Measurements from ENCODE around the gene MID1.
"Not testable (repeated sequence)": the region's sequence is repeated elsewhere in the genome, so short reads cannot be mapped to it uniquely, and the experiment has no call there.

MID1 gene

GRCh38 chrX:10617186-10617998, 3.0 kb downstream of the MID1 start:
- DNase-seq (ENCODE audit: low spot score): no peak

GRCh38 chrX:10615931-10616774, 4.2 kb downstream of the MID1 start:
- peak; percentile 67 for DNase-seq (ENCODE audit: low spot score)

- no peak for DNase-seq (ENCODE audit: low spot score)
These were observed 8.2 kb downstream of the MID1 start for GRCh38 chrX:10612215-10612614.

- no peak for DNase-seq (ENCODE audit: low spot score)
These were observed 8.8 kb downstream of the MID1 start for GRCh38 chrX:10611441-10612090.

GRCh38 chrX:10608099-10608498, 12.3 kb downstream of the MID1 start:
- DNase-seq (ENCODE audit: low spot score): no peak

DNA sequence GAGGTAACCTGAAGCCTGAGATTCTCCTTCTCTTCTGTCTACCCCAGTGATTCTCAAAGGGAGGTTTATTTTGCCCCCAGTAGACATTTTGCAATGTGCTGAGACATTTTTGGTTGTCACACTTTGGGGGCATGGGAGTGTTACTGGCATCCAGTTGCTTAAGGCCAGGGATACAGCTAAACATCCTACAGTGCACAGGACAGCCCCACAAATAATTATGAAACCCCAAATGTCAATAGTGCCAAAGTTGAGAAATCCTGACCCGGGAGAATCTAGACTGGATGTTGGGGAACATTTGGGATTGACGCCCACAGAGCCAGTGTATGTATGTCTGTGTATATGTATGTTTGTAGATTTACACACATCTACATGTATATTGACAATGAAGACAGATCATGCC, 13.2 kb downstream of the MID1 start:
- DNase-seq (ENCODE audit: low spot score): no peak

DNA sequence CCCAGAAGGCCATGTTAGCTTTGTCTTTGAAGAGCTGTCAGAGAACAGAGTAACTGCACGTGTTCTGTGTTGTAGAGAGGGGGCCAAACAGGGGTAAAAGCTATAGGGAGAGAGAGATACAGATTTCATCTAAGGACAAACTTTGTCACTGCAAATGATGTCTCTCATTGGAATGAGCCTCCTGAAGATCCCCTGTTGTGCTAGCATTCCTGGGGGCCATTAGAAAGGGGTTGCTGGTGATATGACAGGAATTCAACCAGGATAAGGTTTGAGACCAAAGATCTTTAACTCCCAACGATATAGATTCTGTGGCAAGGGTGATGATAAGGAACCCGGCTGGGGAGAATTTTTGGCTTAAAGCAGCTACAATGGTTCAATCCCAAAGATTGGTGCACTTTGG, 16.8 kb downstream of the MID1 start:
- DNase-seq (ENCODE audit: low spot score): no peak

DNA sequence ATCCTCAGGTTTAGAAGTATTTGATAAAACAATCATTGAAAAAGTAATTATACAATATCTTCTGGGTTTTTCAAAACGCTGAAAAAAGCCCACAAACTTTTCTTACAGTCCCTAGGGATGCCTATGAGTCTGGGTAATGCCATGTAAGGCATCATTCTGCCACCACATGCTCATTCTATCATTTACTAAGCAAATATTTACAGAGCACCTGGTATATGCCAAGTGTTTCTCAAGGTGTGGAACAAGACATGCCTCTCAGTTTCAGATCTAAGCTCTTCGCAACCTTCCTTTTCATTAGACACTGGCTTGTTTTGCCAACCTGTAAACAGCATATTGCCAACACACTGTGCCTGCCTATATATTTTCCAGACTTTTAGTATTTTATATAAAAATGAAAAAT, 17.7 kb downstream of the MID1 start:
- no peak for DNase-seq (ENCODE audit: low spot score)

- no peak for DNase-seq (ENCODE audit: low spot score)
These were observed 19.9 kb downstream of the MID1 start for GRCh38 chrX:10600479-10600878.

- no peak for DNase-seq (ENCODE audit: low spot score)
These were observed 21.8 kb downstream of the MID1 start for GRCh38 chrX:10598540-10598939.

- peak; percentile 48 for DNase-seq (ENCODE audit: low spot score)
These were observed 22.5 kb downstream of the MID1 start for GRCh38 chrX:10597871-10598270.

DNA sequence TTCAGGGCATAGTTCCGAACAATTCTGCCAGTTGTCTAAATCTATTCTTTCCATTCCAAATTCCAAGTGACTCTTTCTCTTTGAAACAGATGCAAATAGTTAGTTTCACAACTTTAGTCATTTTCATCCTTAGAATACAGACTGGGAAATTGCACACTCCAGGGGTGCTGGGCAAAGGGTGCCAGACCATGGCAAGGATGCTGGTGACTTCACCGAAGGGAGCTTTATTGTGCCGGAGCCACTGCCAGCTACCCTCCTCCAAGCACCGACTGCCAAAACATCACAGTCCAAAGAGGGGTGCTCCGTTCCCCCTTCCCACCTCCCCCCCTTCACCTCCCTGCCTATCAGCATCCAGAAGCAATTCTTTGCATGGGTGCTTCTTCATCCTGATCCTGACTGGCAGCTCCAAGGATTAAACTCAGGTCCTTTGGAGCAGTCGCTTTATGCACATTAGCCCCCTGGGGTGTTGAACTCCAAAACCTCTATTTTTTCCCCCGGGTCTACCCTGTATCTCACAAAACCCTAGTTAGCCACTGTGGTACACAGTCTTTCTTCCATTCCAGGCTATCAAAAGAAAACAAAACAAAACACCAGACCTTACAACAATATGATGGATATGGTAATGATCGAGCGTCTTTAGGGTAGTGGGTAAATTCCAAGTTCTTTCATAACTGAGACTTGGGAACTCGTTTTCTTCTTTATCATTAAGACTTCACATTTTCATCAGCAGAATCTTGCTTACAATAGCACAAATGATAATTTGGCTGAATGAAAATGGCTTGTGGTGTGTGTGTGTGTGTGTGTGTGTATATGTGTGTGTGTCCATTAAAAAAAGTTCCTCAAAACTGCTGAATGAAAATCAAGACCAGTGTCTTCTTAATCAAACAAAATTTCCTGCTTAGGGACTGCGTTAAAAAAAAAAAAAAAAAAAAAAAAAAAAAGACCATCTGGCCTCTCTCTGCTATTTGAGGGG, 28.7 kb downstream of the MID1 start:
- no peak for DNase-seq (ENCODE audit: low spot score)

DNA sequence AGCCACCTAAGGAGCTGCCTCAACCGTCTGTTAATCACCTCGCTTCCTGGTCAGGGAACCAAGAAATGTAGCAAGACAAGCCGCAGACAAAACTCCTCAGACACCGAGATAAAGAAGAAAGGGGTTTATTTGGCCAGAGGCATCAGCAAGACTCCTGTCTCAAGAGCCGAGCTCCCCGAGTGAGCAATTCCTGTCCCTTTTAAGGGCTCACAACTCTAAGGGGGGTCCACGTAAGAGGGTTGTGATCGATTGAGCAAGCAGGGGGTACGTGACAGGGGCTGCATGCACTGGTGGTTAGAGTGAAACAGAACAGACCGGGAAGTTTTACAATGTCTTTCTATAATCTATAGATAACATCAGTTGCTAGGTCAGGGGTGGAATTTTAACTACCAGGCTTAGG, 30.6 kb downstream of the MID1 start:
- DNase-seq (ENCODE audit: low spot score): not testable (repeated sequence)

DNA sequence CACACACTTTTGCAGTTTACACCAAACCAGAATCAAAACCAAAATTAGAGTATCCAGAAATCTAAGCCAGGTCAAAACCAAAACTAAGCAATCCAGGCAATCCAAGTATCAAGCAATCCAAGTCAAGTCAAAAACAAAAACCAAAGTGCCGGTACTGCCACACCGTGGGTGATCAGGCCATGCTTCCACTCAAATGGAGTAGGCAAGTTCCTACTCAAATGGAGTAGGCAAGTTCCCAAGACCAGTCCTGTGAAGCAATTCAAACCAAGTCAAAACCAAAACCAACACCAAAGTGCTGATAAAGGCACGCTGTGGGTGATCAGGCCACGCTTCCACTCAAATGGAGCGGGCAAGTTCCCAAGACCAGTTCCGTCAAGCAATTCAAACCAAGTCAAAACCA, 31.3 kb downstream of the MID1 start:
- DNase-seq (ENCODE audit: low spot score): no peak

- not testable (repeated sequence) for DNase-seq (ENCODE audit: low spot score)
These were observed 35.5 kb downstream of the MID1 start for GRCh38 chrX:10584882-10585281.

- DNase-seq (ENCODE audit: low spot score): no peak
These were observed 37.4 kb downstream of the MID1 start for GRCh38 chrX:10582945-10583344.

GRCh38 chrX:10582215-10582733, 38.1 kb downstream of the MID1 start:
- no peak for DNase-seq (ENCODE audit: low spot score)

GRCh38 chrX:10579112-10580011, 41.0 kb downstream of the MID1 start:
- DNase-seq (ENCODE audit: low spot score): no peak

- DNase-seq (ENCODE audit: low spot score): no peak
These were observed 41.9 kb downstream of the MID1 start for GRCh38 chrX:10578527-10578926.

- no peak for DNase-seq (ENCODE audit: low spot score)
These were observed 42.5 kb downstream of the MID1 start for GRCh38 chrX:10577853-10578252.

All from pons (tissue), 1 donor.